HEK293 (cell line): ENCODE results near the gene DDRGK1.

ENCODE experiments used
- CTCF ChIA-PET: fragments of 350-600 bp; formaldehyde crosslinking; extraction: SDS; loops from one replicate; lab custom pipeline; 2021; ENCODE audit warnings: antibody characterized with exemption; lab: Yijun Ruan, JAX
- POLR2A ChIA-PET: fragments of 300-600 bp; formaldehyde crosslinking; extraction: SDS; loops from one replicate; lab custom pipeline; 2020; ENCODE audit warnings: antibody characterized with exemption, inconsistent platforms; lab: Yijun Ruan, JAX
- H3K27ac ChIP-seq: fragments of 200-500 bp; sonication (Bioruptor generic); 2 replicates; pipeline ENCODE4 v1.5.1; 2014; ENCODE audit warnings: low read depth, low read length, control low read depth, inconsistent platforms; ENCODE audit errors: extremely low read depth
- H3K36me3 ChIP-seq, 2 experiments: fragments of 200-500 bp in 1 of 2; sonication (Bioruptor generic) in 1 of 2; 1 replicate in 1 of 2; 2 replicates in 1 of 2; pipeline ENCODE4 v1.5.1; 2014 to 2017; ENCODE audit warnings: inconsistent platforms in 2 of 2, low read length in 2 of 2; ENCODE audit not compliant: control insufficient read depth in 2 of 2, insufficient read depth in 1 of 2
- H3K4me1 ChIP-seq: fragments of 200-500 bp; sonication (Bioruptor generic); 2 replicates; pipeline ENCODE4 v1.5.1; 2014; ENCODE audit warnings: mild to moderate bottlenecking, low read length, inconsistent platforms; ENCODE audit not compliant: control insufficient read depth, insufficient read depth
- H3K4me3 ChIP-seq: 2 replicates; pipeline ENCODE4 v1.5.1; 2011; ENCODE audit warnings: low read depth, mild to moderate bottlenecking, control low read depth, low read length, moderate library complexity
- H3K9me3 ChIP-seq: fragments of 200-500 bp; sonication (Bioruptor generic); 2 replicates; pipeline ENCODE4 v1.5.1; 2014; ENCODE audit warnings: low read depth, low read length, inconsistent platforms; ENCODE audit not compliant: control insufficient read depth, insufficient read depth
- GLIS2 ChIP-seq: fragments of 450-650 bp; formaldehyde crosslinking; IDR thresholded peaks from 2 replicates; pipeline ENCODE4 v1.5.1; 2016; ENCODE audit warnings: missing biosample characterization, missing genetic modification characterization
- PRDM1 ChIP-seq: fragments of 450-650 bp; formaldehyde crosslinking; IDR thresholded peaks from 2 replicates; pipeline ENCODE4; 2016; ENCODE audit warnings: missing biosample characterization, missing genetic modification characterization
- SP7 ChIP-seq: fragments of 450-650 bp; formaldehyde crosslinking; IDR thresholded peaks from 2 replicates; pipeline ENCODE4 v1.5.1; 2016; ENCODE audit warnings: missing biosample characterization, missing genetic modification characterization
- ZBTB44 ChIP-seq: fragments of 450-650 bp; IDR thresholded peaks from 2 replicates; pipeline ENCODE4 v1.5.1; 2018; ENCODE audit warnings: missing biosample characterization, mild to moderate bottlenecking, missing genetic modification characterization
- ZNF600 ChIP-seq: fragments of 450-650 bp; formaldehyde crosslinking; IDR thresholded peaks from 2 replicates; pipeline ENCODE4 v1.5.1; 2016; ENCODE audit warnings: missing biosample characterization, missing genetic modification characterization
- ZNF654 ChIP-seq: fragments of 450-650 bp; formaldehyde crosslinking; IDR thresholded peaks from 2 replicates; pipeline ENCODE4 v1.5.1; 2016; ENCODE audit warnings: low read depth, missing biosample characterization, missing genetic modification characterization
- TF ChIP-seq, protein P1 (sequence below): fragments of 450-650 bp; formaldehyde crosslinking; IDR thresholded peaks from 2 replicates; pipeline ENCODE4 v1.5.1; 2016; ENCODE audit warnings: missing biosample characterization, missing genetic modification characterization
- TF ChIP-seq, protein P2 (sequence below): fragments of 450-650 bp; formaldehyde crosslinking; IDR thresholded peaks from 2 replicates; pipeline ENCODE4 v1.5.1; 2016; ENCODE audit warnings: missing biosample characterization, missing genetic modification characterization, low read depth

Gene DDRGK1

GRCh38 chr20:3165473-3166337, 38.8 kb downstream of the DDRGK1 start:
- POLR2A ChIA-PET = no interaction called here
- Histone ChIP-seq H3K36me3 (peaks cover 0 to 2% of the 10 kb centered on the region in 2 experiments; a peak in 1 of 3 replicates), H3K9me3 (no peaks in the 10 kb centered on the region), H3K4me3 (no peak overlapping the region), H3K27ac (no peak overlapping the region), H3K4me1 (no peaks in the 10 kb centered on the region)
- TF ChIP-seq ZNF654 (tag by site-specific recombination) (no peak), ZNF600 (tag by site-specific recombination) (peak; percentile 59; the same call in 1 of the 2 replicates), ZBTB44 (tag by site-specific recombination) (peak; percentile 92)
- TF ChIP-seq, protein P1, sequence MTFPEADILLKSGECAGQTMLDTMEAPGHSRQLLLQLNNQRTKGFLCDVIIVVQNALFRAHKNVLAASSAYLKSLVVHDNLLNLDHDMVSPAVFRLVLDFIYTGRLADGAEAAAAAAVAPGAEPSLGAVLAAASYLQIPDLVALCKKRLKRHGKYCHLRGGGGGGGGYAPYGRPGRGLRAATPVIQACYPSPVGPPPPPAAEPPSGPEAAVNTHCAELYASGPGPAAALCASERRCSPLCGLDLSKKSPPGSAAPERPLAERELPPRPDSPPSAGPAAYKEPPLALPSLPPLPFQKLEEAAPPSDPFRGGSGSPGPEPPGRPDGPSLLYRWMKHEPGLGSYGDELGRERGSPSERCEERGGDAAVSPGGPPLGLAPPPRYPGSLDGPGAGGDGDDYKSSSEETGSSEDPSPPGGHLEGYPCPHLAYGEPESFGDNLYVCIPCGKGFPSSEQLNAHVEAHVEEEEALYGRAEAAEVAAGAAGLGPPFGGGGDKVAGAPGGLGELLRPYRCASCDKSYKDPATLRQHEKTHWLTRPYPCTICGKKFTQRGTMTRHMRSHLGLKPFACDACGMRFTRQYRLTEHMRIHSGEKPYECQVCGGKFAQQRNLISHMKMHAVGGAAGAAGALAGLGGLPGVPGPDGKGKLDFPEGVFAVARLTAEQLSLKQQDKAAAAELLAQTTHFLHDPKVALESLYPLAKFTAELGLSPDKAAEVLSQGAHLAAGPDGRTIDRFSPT (tag by site-specific recombination) = peak; percentile 64
- CTCF ChIA-PET = interaction anchor here (0.5 kb wide), 1 partner anchor 24 kb away, joined by 3 read pairs; no protein-coding TSS in a partner anchor

GRCh38 chr20:3164763-3165410, 39.6 kb downstream of the DDRGK1 start:
- no peak for TF ChIP-seq PRDM1 (tag by site-specific recombination)
- TF ChIP-seq, protein P2, sequence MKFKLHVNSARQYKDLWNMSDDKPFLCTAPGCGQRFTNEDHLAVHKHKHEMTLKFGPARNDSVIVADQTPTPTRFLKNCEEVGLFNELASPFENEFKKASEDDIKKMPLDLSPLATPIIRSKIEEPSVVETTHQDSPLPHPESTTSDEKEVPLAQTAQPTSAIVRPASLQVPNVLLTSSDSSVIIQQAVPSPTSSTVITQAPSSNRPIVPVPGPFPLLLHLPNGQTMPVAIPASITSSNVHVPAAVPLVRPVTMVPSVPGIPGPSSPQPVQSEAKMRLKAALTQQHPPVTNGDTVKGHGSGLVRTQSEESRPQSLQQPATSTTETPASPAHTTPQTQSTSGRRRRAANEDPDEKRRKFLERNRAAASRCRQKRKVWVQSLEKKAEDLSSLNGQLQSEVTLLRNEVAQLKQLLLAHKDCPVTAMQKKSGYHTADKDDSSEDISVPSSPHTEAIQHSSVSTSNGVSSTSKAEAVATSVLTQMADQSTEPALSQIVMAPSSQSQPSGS (tag by site-specific recombination) = no peak
- Histone ChIP-seq H3K9me3 (no peaks in the 10 kb centered on the region), H3K4me1 (no peaks in the 10 kb centered on the region), H3K27ac (no peak overlapping the region), H3K4me3 (no peak overlapping the region), H3K36me3 (peaks cover 0 to 2% of the 10 kb centered on the region in 2 experiments; a peak in 1 of 3 replicates)
- POLR2A ChIA-PET = interaction anchor here (0.6 kb wide), 1 partner anchor 1062 kb away, joined by 3 read pairs; no protein-coding TSS in a partner anchor
- CTCF ChIA-PET = no interaction called here

- TF ChIP-seq GLIS2 (tag by site-specific recombination) (peak; percentile 44), SP7 (tag by site-specific recombination) (no peak)
- TF ChIP-seq, all 188 proteins: peak for 1
- H3K27ac ChIP-seq = no peak overlapping the region
- POLR2A ChIA-PET = no interaction called here
- CTCF ChIA-PET = no interaction called here
- H3K36me3 ChIP-seq = peaks cover 0 to 2% of the 10 kb centered on the region in 2 experiments; a peak in 1 of 3 replicates
- no peak overlapping the region for H3K4me3 ChIP-seq
- no peaks in the 10 kb centered on the region for H3K9me3 ChIP-seq
- no peaks in the 10 kb centered on the region for H3K4me1 ChIP-seq
Observed at GRCh38 chr20:3164043-3164762, 40.3 kb downstream of the DDRGK1 start.
